Neuronal stem cell (in vitro differentiated cells): ENCODE results near the gene SLC12A4.

Experiments used
- DNase-seq: peaks from one replicate; pipeline ENCODE4 v3.0.0-alpha.2; 2013; ENCODE audit warnings: low spot score
- H2AFZ ChIP-seq: one replicate; pipeline ENCODE4 v1.6.1; 2013; ENCODE audit warnings: mild to moderate bottlenecking, low read length, inconsistent platforms
- H2AK5ac ChIP-seq: 2 replicates; pipeline ENCODE4 v1.6.1; 2013; ENCODE audit warnings: low read depth, mild to moderate bottlenecking, inconsistent platforms, low read length, moderate library complexity, mixed read lengths
- H2BK120ac ChIP-seq: 2 replicates; pipeline ENCODE4 v1.6.1; 2013; ENCODE audit warnings: low read depth, mild to moderate bottlenecking, inconsistent platforms, low read length, moderate library complexity, mixed read lengths
- H2BK12ac ChIP-seq: one replicate; pipeline ENCODE4 v1.6.1; 2013; ENCODE audit warnings: low read length, inconsistent platforms
- H2BK15ac ChIP-seq: 2 replicates; pipeline ENCODE4 v1.6.1; 2013; ENCODE audit warnings: mild to moderate bottlenecking, low read length, inconsistent platforms, mixed read lengths
- H2BK5ac ChIP-seq: one replicate; pipeline ENCODE4 v1.6.1; 2013; ENCODE audit warnings: inconsistent platforms, mild to moderate bottlenecking, low read length, moderate library complexity
- H3K14ac ChIP-seq: one replicate; pipeline ENCODE4 v1.6.1; 2013; ENCODE audit warnings: low read length, inconsistent platforms
- H3K18ac ChIP-seq: 2 replicates; pipeline ENCODE4 v1.6.1; 2013; ENCODE audit warnings: low read length, inconsistent platforms
- H3K23ac ChIP-seq: 2 replicates; pipeline ENCODE4 v1.6.1; 2013; ENCODE audit warnings: low read depth, mild to moderate bottlenecking, mixed read lengths, low read length, inconsistent platforms; ENCODE audit not compliant: poor library complexity
- H3K27ac ChIP-seq: replicated peaks from 3 replicates; pipeline ENCODE4 v1.5.1; 2013; ENCODE audit warnings: low read length, inconsistent platforms
- H3K27me3 ChIP-seq, 3 experiments: 2 replicates each; pipeline ENCODE4 v1.6.1; 2013; ENCODE audit warnings: low read length in 3 of 3, mild to moderate bottlenecking in 2 of 3, inconsistent platforms in 1 of 3, low read depth in 1 of 3, mixed read lengths in 1 of 3, moderate library complexity in 1 of 3; ENCODE audit not compliant: control insufficient read depth in 3 of 3, insufficient read depth in 3 of 3
- H3K36me3 ChIP-seq, 2 donors: replicated peaks in 1 of 2; 2 replicates each; pipeline ENCODE4 v1.6.1; 2013; ENCODE audit warnings: low read length in 2 of 2; ENCODE audit not compliant: control insufficient read depth in 2 of 2, insufficient read depth in 2 of 2
- H3K4ac ChIP-seq: 2 replicates; pipeline ENCODE4 v1.6.1; 2013; ENCODE audit warnings: inconsistent platforms, mild to moderate bottlenecking, low read length, moderate library complexity
- H3K4me1 ChIP-seq, 2 donors: 1 replicate in 1 of 2; 2 replicates in 1 of 2; pipeline ENCODE4 v1.6.1; 2013; ENCODE audit warnings: low read length in 2 of 2, low read depth in 1 of 2; ENCODE audit not compliant: control insufficient read depth in 2 of 2, insufficient read depth in 1 of 2
- H3K4me2 ChIP-seq: one replicate; pipeline ENCODE4 v1.6.1; 2013; ENCODE audit warnings: mild to moderate bottlenecking, low read length, inconsistent platforms; ENCODE audit not compliant: insufficient read depth, poor library complexity, severe bottlenecking
- H3K4me3 ChIP-seq, 2 donors: 2 replicates each; pipeline ENCODE4 v1.5.1; 2013; ENCODE audit warnings: low read length in 2 of 2, mild to moderate bottlenecking in 2 of 2, inconsistent platforms in 1 of 2, moderate library complexity in 1 of 2
- H3K79me1 ChIP-seq: one replicate; pipeline ENCODE4 v1.6.1; 2013; ENCODE audit warnings: low read depth, mild to moderate bottlenecking, inconsistent platforms, low read length, moderate library complexity
- H3K9ac ChIP-seq: one replicate; pipeline ENCODE4 v1.6.1; 2013; ENCODE audit warnings: mild to moderate bottlenecking, low read depth, low read length, inconsistent platforms; ENCODE audit not compliant: poor library complexity
- H3K9me3 ChIP-seq, 2 donors: replicated peaks in 1 of 2; 2 replicates each; pipeline versions ENCODE3 to v1.6.1; 2013; ENCODE audit warnings: low read length in 2 of 2, mild to moderate bottlenecking in 2 of 2, inconsistent platforms in 1 of 2, low read depth in 1 of 2, mixed read lengths in 1 of 2, moderate library complexity in 1 of 2; ENCODE audit not compliant: control insufficient read depth in 2 of 2, insufficient read depth in 1 of 2
- H4K8ac ChIP-seq: one replicate; pipeline ENCODE4 v1.6.1; 2013; ENCODE audit warnings: low read depth, mild to moderate bottlenecking, inconsistent platforms, low read length, moderate library complexity
- H4K91ac ChIP-seq: one replicate; pipeline ENCODE4 v1.6.1; 2013; ENCODE audit warnings: low read length, low read depth, mild to moderate bottlenecking, inconsistent platforms; ENCODE audit not compliant: poor library complexity
- WGBS, 2 donors: extraction: QIAGEN DNeasy Blood & Tissue Kit; methylation state at CpG; one replicate each; pipeline ENCODE4 v1.1.7; 2013; ENCODE audit warnings: missing lambda C conversion rate in 2 of 2, mixed read lengths in 1 of 2; ENCODE audit not compliant: insufficient read length in 2 of 2, insufficient replicate concordance in 1 of 2; ENCODE audit errors: extremely low coverage in 2 of 2; 5-methylcytosine and 5-hydroxymethylcytosine counted together

SLC12A4 gene

DNA sequence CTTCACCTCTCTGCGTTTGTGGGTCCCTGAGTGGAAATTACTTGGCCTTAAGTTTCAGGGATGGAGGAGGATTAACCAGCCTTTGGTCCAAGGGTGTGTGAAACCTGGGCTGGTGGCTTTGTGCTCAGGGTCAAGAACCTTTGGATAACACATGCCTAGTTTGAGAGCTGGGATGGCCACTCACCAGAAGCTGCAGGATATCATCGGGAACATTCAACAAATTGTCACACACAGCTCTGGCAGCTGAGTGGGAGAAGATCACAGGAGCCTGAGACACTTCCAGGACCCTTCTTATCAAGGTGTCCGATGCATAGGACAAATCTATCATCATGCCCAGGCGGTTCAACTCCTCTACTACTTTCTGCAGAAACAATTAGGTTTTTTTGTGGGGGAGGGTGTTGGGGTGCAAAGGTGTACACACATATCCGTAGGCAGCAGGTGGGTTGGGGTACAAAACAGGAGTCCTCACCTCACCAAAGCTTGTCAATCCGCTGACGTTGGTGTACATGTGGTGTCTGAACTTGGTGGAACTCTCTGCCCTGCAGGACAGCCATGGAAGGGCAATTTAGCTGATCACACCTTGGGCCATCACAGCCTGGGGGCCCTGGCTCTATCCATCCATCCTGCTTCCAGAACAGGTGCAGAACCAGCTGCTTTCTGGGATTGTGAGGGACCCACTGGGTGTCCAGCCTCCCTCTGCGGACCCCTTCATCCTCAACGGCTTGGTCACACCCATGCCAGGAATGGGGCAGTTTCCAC is 9.2 kb upstream of the SLC12A4 start:
- Histone ChIP-seq H2AFZ (no peak overlapping the region), H3K9me3 (peaks cover 0 to 2% of the 10 kb centered on the region in 2 donors), H2BK120ac (no peak overlapping the region), H2BK12ac (no peak overlapping the region), H3K18ac (peak overlapping the region; percentile 39), H2AK5ac (no peak overlapping the region), H3K27ac (no peak overlapping the region), H4K8ac (no peak overlapping the region), H3K36me3 (no peaks in the 10 kb centered on the region), H2BK15ac (no peak overlapping the region), H3K79me1 (no peaks in the 10 kb centered on the region), H2BK5ac (no peak overlapping the region), H3K4me2 (no peak overlapping the region), H3K4ac (no peak overlapping the region), H3K9ac (no peak overlapping the region), H3K4me1 (no peaks in the 10 kb centered on the region), H3K4me3 (no peak overlapping the region), H4K91ac (no peak overlapping the region), H3K23ac (peak overlapping the region; percentile 10), H3K27me3 (peaks cover 0 to 9% (median 0%) of the 10 kb centered on the region in 3 experiments), H3K14ac (no peak overlapping the region)
- no CpG with 5 or more reads among the region's 9 CpGs for WGBS, 2 donors
- no peak for DNase-seq

GRCh38 chr16:67977005-67977404 is 8.6 kb upstream of the SLC12A4 start:
- Histone ChIP-seq H3K36me3 (no peaks in the 10 kb centered on the region), H2AFZ (no peak overlapping the region), H4K91ac (no peak overlapping the region), H3K4me2 (no peak overlapping the region), H3K79me1 (no peaks in the 10 kb centered on the region), H3K4ac (no peak overlapping the region), H3K18ac (peak overlapping the region; percentile 59), H3K27me3 (peaks cover 0 to 9% (median 0%) of the 10 kb centered on the region in 3 experiments), H3K4me3 (no peak overlapping the region), H3K23ac (peak overlapping the region; percentile 10), H2BK120ac (no peak overlapping the region), H2BK12ac (no peak overlapping the region), H2BK15ac (peak overlapping the region; percentile 2), H3K9me3 (peaks cover 0 to 2% of the 10 kb centered on the region in 2 donors), H4K8ac (no peak overlapping the region), H3K9ac (no peak overlapping the region), H2AK5ac (peak overlapping the region; percentile 1), H3K27ac (no peak overlapping the region), H3K14ac (no peak overlapping the region), H2BK5ac (no peak overlapping the region), H3K4me1 (no peaks in the 10 kb centered on the region)
- no CpG with 5 or more reads among the region's 5 CpGs for WGBS, 2 donors
- DNase-seq, result no peak

DNA sequence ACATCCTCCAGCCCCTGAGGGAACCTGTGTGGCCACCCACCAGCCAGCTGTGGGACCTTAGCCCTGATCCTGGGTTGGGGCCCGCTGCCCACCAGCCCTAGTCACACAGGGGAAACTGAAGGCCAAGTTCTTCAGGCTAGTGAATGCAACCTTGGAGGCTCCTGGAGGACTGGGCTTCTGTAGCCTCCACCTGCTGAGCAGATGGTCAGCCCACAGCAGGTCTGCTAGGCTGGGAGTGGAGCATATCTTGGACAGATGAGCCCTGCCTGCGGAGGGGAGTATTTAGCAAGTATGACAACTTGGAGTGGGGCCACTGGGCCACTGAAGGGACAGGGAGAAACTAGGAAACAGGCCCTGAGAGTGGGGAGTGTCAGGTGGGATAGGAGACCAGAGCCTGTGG is 7.8 kb upstream of the SLC12A4 start:
- no peaks in the 10 kb centered on the region for H3K4me1 ChIP-seq
- H4K8ac ChIP-seq, result no peak overlapping the region
- no peak overlapping the region for H4K91ac ChIP-seq
- peaks cover 0 to 9% (median 0%) of the 10 kb centered on the region in 3 experiments for H3K27me3 ChIP-seq
- H3K14ac ChIP-seq, result no peak overlapping the region
- no peak overlapping the region for H2BK12ac ChIP-seq
- H3K4me2 ChIP-seq, result no peak overlapping the region
- no peak overlapping the region for H2BK5ac ChIP-seq
- H3K4ac ChIP-seq, result no peak overlapping the region
- H3K23ac ChIP-seq, result no peak overlapping the region
- no CpG with 5 or more reads among the region's 2 CpGs for WGBS, 2 donors
- H2BK120ac ChIP-seq, result no peak overlapping the region
- H2BK15ac ChIP-seq, result peak overlapping the region; percentile 15
- no peaks in the 10 kb centered on the region for H3K79me1 ChIP-seq
- H3K4me3 ChIP-seq, result no peak overlapping the region
- H3K27ac ChIP-seq, result no peak overlapping the region
- H3K9me3 ChIP-seq, result peaks cover 0 to 2% of the 10 kb centered on the region in 2 donors
- H2AFZ ChIP-seq, result no peak overlapping the region
- H3K36me3 ChIP-seq, result no peaks in the 10 kb centered on the region
- H2AK5ac ChIP-seq, result no peak overlapping the region
- DNase-seq, result no peak
- H3K18ac ChIP-seq, result peak overlapping the region; percentile 27
- no peak overlapping the region for H3K9ac ChIP-seq

- Histone ChIP-seq H4K91ac (no peak overlapping the region), H2BK15ac (no peak overlapping the region), H3K9me3 (peaks cover 0 to 2% of the 10 kb centered on the region in 2 donors), H3K4me3 (no peak overlapping the region), H3K36me3 (no peaks in the 10 kb centered on the region), H3K27me3 (peaks cover 0 to 9% (median 0%) of the 10 kb centered on the region in 3 experiments), H3K4me1 (no peaks in the 10 kb centered on the region), H2AFZ (no peak overlapping the region), H3K4me2 (no peak overlapping the region), H3K23ac (no peak overlapping the region), H3K79me1 (no peaks in the 10 kb centered on the region), H3K27ac (no peak overlapping the region), H3K4ac (no peak overlapping the region), H4K8ac (no peak overlapping the region), H2BK120ac (no peak overlapping the region), H2BK12ac (no peak overlapping the region), H3K18ac (no peak overlapping the region), H2BK5ac (no peak overlapping the region), H3K9ac (no peak overlapping the region), H3K14ac (no peak overlapping the region), H2AK5ac (no peak overlapping the region)
- WGBS, 2 donors, result no CpG with 5 or more reads among the region's 14 CpGs
- no peak for DNase-seq
These were observed 7.1 kb upstream of the SLC12A4 start for GRCh38 chr16:67975321-67976105.
